GM19438 (cell line): ENCODE data around the gene ETV1.
"Not testable (repeated sequence)": the region's sequence is repeated elsewhere in the genome, so short reads cannot be mapped to it uniquely, and the experiment has no call there.

ENCODE experiments used
- ATAC-seq: cut with Tn5 transposase; IDR thresholded peaks from one replicate; pipeline ENCODE4 v1.9.1; 2021; ENCODE audit warnings: low read depth; ENCODE audit not compliant: unreplicated experiment

Gene ETV1

GRCh38 chr7:13933536-13933935, 55.9 kb downstream of the ETV1 start:
- no peak for ATAC-seq

- ATAC-seq: no peak
Measured at GRCh38 chr7:13933091-13933490, 56.4 kb downstream of the ETV1 start.

- no peak for ATAC-seq
Measured at GRCh38 chr7:13932131-13932530, 57.3 kb downstream of the ETV1 start.

GRCh38 chr7:13921062-13921461, 68.4 kb downstream of the ETV1 start:
- no peak for ATAC-seq

- no peak for ATAC-seq
Measured at GRCh38 chr7:13920053-13920697, 69.3 kb downstream of the ETV1 start.

- ATAC-seq: not testable (repeated sequence)
Measured at GRCh38 chr7:13918333-13918732, 71.1 kb downstream of the ETV1 start.

- ATAC-seq: not testable (repeated sequence)
Measured at GRCh38 chr7:13917103-13917502, 72.4 kb downstream of the ETV1 start.

GRCh38 chr7:13915891-13916290, 73.6 kb downstream of the ETV1 start:
- no peak for ATAC-seq

GRCh38 chr7:13912715-13913278, 76.7 kb downstream of the ETV1 start:
- ATAC-seq: no peak

- no peak for ATAC-seq
Measured at GRCh38 chr7:13911909-13912308, 77.6 kb downstream of the ETV1 start.

GRCh38 chr7:13910805-13911551, 78.5 kb downstream of the ETV1 start:
- ATAC-seq: no peak

GRCh38 chr7:13908667-13909397, 80.6 kb downstream of the ETV1 start:
- no peak for ATAC-seq

- no peak for ATAC-seq
Measured at GRCh38 chr7:13907831-13908230, 81.6 kb downstream of the ETV1 start.

GRCh38 chr7:13904689-13905088, 84.8 kb downstream of the ETV1 start:
- no peak for ATAC-seq

- no peak for ATAC-seq
Measured at GRCh38 chr7:13904007-13904406, 85.5 kb downstream of the ETV1 start.

- no peak for ATAC-seq
Measured at GRCh38 chr7:13901577-13901976, 87.9 kb downstream of the ETV1 start.

GRCh38 chr7:13898957-13899670, 90.4 kb downstream of the ETV1 start:
- ATAC-seq: no peak

GRCh38 chr7:13897819-13898218, 91.6 kb downstream of the ETV1 start:
- no peak for ATAC-seq

- no peak for ATAC-seq
Measured at GRCh38 chr7:13894954-13895353, 94.5 kb downstream of the ETV1 start.

- no peak for ATAC-seq
Measured at GRCh38 chr7:13894377-13894776, 95.1 kb downstream of the ETV1 start.

GRCh38 chr7:13890793-13891192, 98.7 kb downstream of the ETV1 start:
- ATAC-seq: no peak
